GM12878 (cell line): ENCODE measurements around the gene ENOX2. TPM values are rescaled to one million over a fixed set of nuclear protein-coding genes. Genes with fewer than 3 reads are reported as not detected.
A peak's percentile ranks its signal among the peaks of the same experiment; 100 is the strongest.

Experiments
- ATAC-seq: fragments of 200-7000 bp; cut with Tn5 transposase; 3 replicates; pipeline ENCODE4 v1.9.1; 2020; ENCODE audit warnings: mild to moderate bottlenecking, moderate library complexity
- BruUV-seq: library from RNA; stranded (reverse); fragments of 400-500 nt; replicated peaks from 2 replicates; lab custom pipeline; 2021; lab: Mats Ljungman, UMichigan
- CTCF ChIA-PET: fragments of 300-600 bp; sonication (Branson Sonifier 250); formaldehyde crosslinking; extraction: SDS; loops from one replicate; lab custom pipeline; 2021; ENCODE audit warnings: inconsistent platforms; lab: Yijun Ruan, JAX
- POLR2A ChIA-PET: fragments of 350-600 bp; formaldehyde crosslinking; extraction: SDS; loops from one replicate; lab custom pipeline; 2021; ENCODE audit warnings: inconsistent platforms; lab: Charles Lee
- RAD21 ChIA-PET: fragments of 300-600 bp; sonication (Branson Sonifier 250); formaldehyde crosslinking; loops from one replicate; lab custom pipeline; 2023; ENCODE audit warnings: antibody characterized with exemption; ENCODE audit not compliant: unreplicated experiment; lab: Charles Lee
- SMC1A ChIA-PET: fragments of 300-600 bp; sonication (Branson Sonifier 250); formaldehyde crosslinking; loops from one replicate; lab custom pipeline; 2023; ENCODE audit not compliant: unreplicated experiment, uncharacterized antibody; lab: Charles Lee
- DNase-seq: peaks from one replicate; pipeline ENCODE4 v3.0.0-alpha.2; 2011; ENCODE audit warnings: low read depth, low spot score
- FAIRE-seq: peaks from 3 replicates; lab custom pipeline; 2011; peaks lifted over from hg19 to GRCh38; lab: Jason Lieb, UNC
- H2AFZ ChIP-seq: 2 replicates; pipeline ENCODE4 v1.6.0; 2011; ENCODE audit warnings: low read depth, low read length, control low read depth; ENCODE audit not compliant: control insufficient read depth
- H3K27ac ChIP-seq: 2 replicates; pipeline ENCODE4 v1.5.1; 2011; ENCODE audit warnings: control low read depth; ENCODE audit not compliant: control insufficient read depth, insufficient read depth
- H3K27me3 ChIP-seq, 2 experiments: replicated peaks in 1 of 2; 2 replicates each; pipeline versions ENCODE4 v1.6.0 to v1.6.1; 2011; ENCODE audit warnings: low read length in 1 of 2; ENCODE audit not compliant: control insufficient read depth in 2 of 2, insufficient read depth in 2 of 2
- H3K36me3 ChIP-seq, 2 experiments: 2 replicates each; pipeline ENCODE4 v1.5.1; 2011; ENCODE audit warnings: low read length in 1 of 2; ENCODE audit not compliant: control insufficient read depth in 2 of 2, insufficient read depth in 2 of 2
- H3K4me1 ChIP-seq: 2 replicates; pipeline ENCODE4 v1.6.1; 2011; ENCODE audit warnings: mild to moderate bottlenecking, low read length, moderate library complexity, mixed read lengths; ENCODE audit not compliant: control insufficient read depth, insufficient read depth
- H3K4me2 ChIP-seq: 2 replicates; pipeline ENCODE4 v1.6.0; 2011; ENCODE audit warnings: control low read depth; ENCODE audit not compliant: control insufficient read depth, insufficient read depth
- H3K4me3 ChIP-seq: fragments of 200-600 bp; sonication (generic); 2 replicates; pipeline ENCODE4 v1.5.1; 2016
- H3K79me2 ChIP-seq: 2 replicates; pipeline ENCODE4 v1.6.0; 2011; ENCODE audit warnings: low read length; ENCODE audit not compliant: control insufficient read depth, insufficient read depth
- H3K9ac ChIP-seq: 2 replicates; pipeline ENCODE4 v1.8.0; 2011; ENCODE audit warnings: low read length, control low read depth, mixed read lengths; ENCODE audit not compliant: control insufficient read depth, insufficient read depth
- H3K9me3 ChIP-seq: replicated peaks from 3 replicates; pipeline ENCODE4 v1.5.1; 2011; ENCODE audit warnings: mild to moderate bottlenecking, low read length; ENCODE audit not compliant: control insufficient read depth, insufficient read depth
- H4K20me1 ChIP-seq: 2 replicates; pipeline ENCODE4 v1.6.0; 2011; ENCODE audit not compliant: control insufficient read depth, insufficient read depth
- CBX3 ChIP-seq: fragments of 200-600 bp; sonication (generic); IDR thresholded peaks from 2 replicates; pipeline ENCODE4 v1.6.1; 2016; ENCODE audit warnings: low read depth, borderline replicate concordance
- CREM ChIP-seq: IDR thresholded peaks from 2 replicates; pipeline ENCODE4 v1.6.1; 2014; ENCODE audit warnings: antibody characterized with exemption, low read depth
- EGR1 ChIP-seq, 2 experiments: IDR thresholded peaks; 1 replicate in 1 of 2; 2 replicates in 1 of 2; pipeline ENCODE4 v1.6.1; 2011 to 2012; ENCODE audit warnings: low read depth in 2 of 2, low read length in 2 of 2, borderline replicate concordance in 1 of 2, mild to moderate bottlenecking in 1 of 2, moderate library complexity in 1 of 2
- IRF4 ChIP-seq: IDR thresholded peaks from 2 replicates; pipeline ENCODE4 v1.6.1; 2011; ENCODE audit warnings: low read depth, low read length
- JUNB ChIP-seq: IDR thresholded peaks from 2 replicates; pipeline ENCODE4 v1.6.1; 2016; ENCODE audit warnings: antibody characterized with exemption, mild to moderate bottlenecking
- JUND ChIP-seq: IDR thresholded peaks from 2 replicates; pipeline ENCODE4 v1.6.1; 2012; ENCODE audit warnings: low read depth, mild to moderate bottlenecking, low read length, improper control_type of control experiment, moderate library complexity
- KDM1A ChIP-seq: fragments of 200-600 bp; sonication (generic); IDR thresholded peaks from 2 replicates; pipeline ENCODE4 v1.6.1; 2016; ENCODE audit warnings: borderline replicate concordance
- MEF2B ChIP-seq: fragments of 450-650 bp; IDR thresholded peaks from 2 replicates; pipeline ENCODE4 v1.6.1; 2018; ENCODE audit warnings: mild to moderate bottlenecking, moderate library complexity; ENCODE audit not compliant: partially characterized antibody, poor library complexity, severe bottlenecking
- MYB ChIP-seq: fragments of 150-350 bp; IDR thresholded peaks from 2 replicates; pipeline ENCODE4 v1.6.1; 2014; ENCODE audit warnings: mild to moderate bottlenecking, low read depth, low read length, borderline replicate concordance
- PAX5 ChIP-seq: IDR thresholded peaks from 2 replicates; pipeline ENCODE4 v1.6.1; 2011; ENCODE audit warnings: low read depth, low read length, borderline replicate concordance
- PML ChIP-seq: IDR thresholded peaks from 2 replicates; pipeline ENCODE4 v1.6.1; 2012; ENCODE audit warnings: low read length, inconsistent platforms
- RB1 ChIP-seq: fragments of 450-650 bp; formaldehyde crosslinking; IDR thresholded peaks from 2 replicates; pipeline ENCODE4 v1.6.1; 2017; ENCODE audit warnings: mild to moderate bottlenecking, borderline replicate concordance
- SIN3A ChIP-seq: IDR thresholded peaks from 2 replicates; pipeline ENCODE4 v1.6.1; 2012; ENCODE audit warnings: low read depth, low read length, improper control_type of control experiment
- SIX5 ChIP-seq: IDR thresholded peaks from 2 replicates; pipeline ENCODE4 v1.6.1; 2011; ENCODE audit warnings: mild to moderate bottlenecking, low read depth, low read length, moderate library complexity; ENCODE audit not compliant: severe bottlenecking
- SPI1 ChIP-seq: IDR thresholded peaks from 2 replicates; pipeline ENCODE4 v1.6.1; 2011; ENCODE audit warnings: low read depth, mild to moderate bottlenecking, low read length, moderate library complexity, borderline replicate concordance; ENCODE audit not compliant: insufficient read depth
- TARDBP ChIP-seq: IDR thresholded peaks from 2 replicates; pipeline ENCODE4 v1.6.1; 2016; ENCODE audit warnings: borderline replicate concordance
- ZNF592 ChIP-seq: fragments of 450-650 bp; IDR thresholded peaks from 2 replicates; pipeline ENCODE4 v1.6.1; 2017; ENCODE audit warnings: mild to moderate bottlenecking, moderate library complexity
- WGBS: methylation state at CpG from one replicate; pipeline ENCODE4 v1.1.6; 2016; ENCODE audit warnings: low lambda C conversion rate; ENCODE audit not compliant: insufficient replicate concordance, insufficient coverage; ENCODE audit errors: missing lambda C conversion rate; 5-methylcytosine and 5-hydroxymethylcytosine counted together
- in situ Hi-C: fragments of 300-500 bp; cut with MboI; formaldehyde crosslinking; loops from 9 replicates; pipeline ENCODE4 v1.14.3; 2018; ENCODE audit warnings: mixed read lengths
- intact Hi-C: fragments of 100-400 bp; cut with micrococcal nuclease; formaldehyde crosslinking; loops from one replicate; pipeline ENCODE4 v1.14.2; 2022; ENCODE audit not compliant: unreplicated experiment
- polyA plus RNA-seq, 11 experiments: library from polyadenylated mRNA; depleted of rRNA in 4 of 11; unstranded in 6 of 11; stranded (reverse) in 5 of 11; fragments of >200 nt; fragmentation: Nextera tagmentation in 4 of 11; fragmentation: Illumina TruSeq in 1 of 11; extraction: Ambion mirVana in 4 of 11; extraction: Trizol in 1 of 11; gene quantifications; 1 replicate in 1 of 11; 2 replicates in 10 of 11; pipeline versions ENCODE4 v1.2.1 to v1.2.3, GENCODE V29; 2011 to 2016; ENCODE audit warnings: inconsistent platforms in 2 of 11, missing spikeins in 2 of 11, low read depth in 1 of 11
- total RNA-seq, 4 experiments: library from RNA; depleted of rRNA in 3 of 4; stranded (reverse); fragments of >200 nt in 3 of 4; fragmentation: Illumina TruSeq in 1 of 4; extraction: Trizol in 1 of 4; gene quantifications; 2 replicates each; pipeline versions ENCODE4 v1.2.1 to v1.2.3, GENCODE V29; 2013 to 2021
- TF ChIP-seq, protein P1 (sequence below): fragments of 450-650 bp; conservative IDR thresholded peaks from 2 replicates; pipeline ENCODE4 v1.6.1; 2017; ENCODE audit warnings: mild to moderate bottlenecking, moderate library complexity
- TF ChIP-seq, protein P2 (sequence below): IDR thresholded peaks from 2 replicates; pipeline ENCODE4 v1.6.1; 2011; ENCODE audit warnings: low read depth, mild to moderate bottlenecking, low read length, moderate library complexity, borderline replicate concordance; ENCODE audit errors: extremely low read depth

Gene ENOX2
- total and polyA plus RNA-seq, 10 of the 15 experiments (the other 5 are each of a cell fraction or from before 2014, with no cell fraction given), result 3.2 to 13.0 (median 7.7) TPM

DNA sequence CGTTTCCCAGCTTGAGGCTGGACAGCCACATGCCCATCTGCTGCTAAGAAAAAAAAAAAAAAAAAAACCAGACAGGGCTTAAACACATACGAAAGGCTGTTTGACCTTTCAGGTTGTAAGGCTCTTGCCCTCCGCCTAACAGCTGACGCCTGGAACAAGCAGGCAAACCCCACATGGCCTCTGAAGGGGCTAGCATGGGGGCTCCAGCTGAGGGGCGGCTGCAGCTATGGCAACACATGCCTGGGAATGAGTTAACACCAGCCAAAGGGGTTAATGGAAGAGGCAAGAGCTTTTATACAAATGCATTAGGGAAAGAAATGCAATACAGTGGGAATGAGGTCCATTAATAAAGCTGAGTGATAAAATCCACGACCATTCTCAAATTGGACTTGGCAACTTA lies 183.6 kb downstream of the ENOX2 start (continued):
- TF ChIP-seq CBX3 (no peak), JUNB (no peak)

- POLR2A ChIA-PET, result no interaction called here
- H3K4me2 ChIP-seq, result no peak overlapping the region
- no peak for TF ChIP-seq RB1
- no peak for TF ChIP-seq KDM1A
- TF ChIP-seq, protein P1, sequence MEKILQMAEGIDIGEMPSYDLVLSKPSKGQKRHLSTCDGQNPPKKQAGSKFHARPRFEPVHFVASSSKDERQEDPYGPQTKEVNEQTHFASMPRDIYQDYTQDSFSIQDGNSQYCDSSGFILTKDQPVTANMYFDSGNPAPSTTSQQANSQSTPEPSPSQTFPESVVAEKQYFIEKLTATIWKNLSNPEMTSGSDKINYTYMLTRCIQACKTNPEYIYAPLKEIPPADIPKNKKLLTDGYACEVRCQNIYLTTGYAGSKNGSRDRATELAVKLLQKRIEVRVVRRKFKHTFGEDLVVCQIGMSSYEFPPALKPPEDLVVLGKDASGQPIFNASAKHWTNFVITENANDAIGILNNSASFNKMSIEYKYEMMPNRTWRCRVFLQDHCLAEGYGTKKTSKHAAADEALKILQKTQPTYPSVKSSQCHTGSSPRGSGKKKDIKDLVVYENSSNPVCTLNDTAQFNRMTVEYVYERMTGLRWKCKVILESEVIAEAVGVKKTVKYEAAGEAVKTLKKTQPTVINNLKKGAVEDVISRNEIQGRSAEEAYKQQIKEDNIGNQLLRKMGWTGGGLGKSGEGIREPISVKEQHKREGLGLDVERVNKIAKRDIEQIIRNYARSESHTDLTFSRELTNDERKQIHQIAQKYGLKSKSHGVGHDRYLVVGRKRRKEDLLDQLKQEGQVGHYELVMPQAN, result no peak
- TF ChIP-seq SPI1, result no peak
- TF ChIP-seq JUND, result no peak
- no peak for TF ChIP-seq PML
- no peak for TF ChIP-seq ZNF592
- no peak for TF ChIP-seq SIN3A
- no peak for TF ChIP-seq PAX5
- no peak for TF ChIP-seq TARDBP
- TF ChIP-seq SIX5, result no peak
- no peak for TF ChIP-seq EGR1 (IDR thresholded peaks at IDR 0.05; ENCODE audit: borderline replicate concordance in 1 of 2, low read depth in 2 of 2, low read length in 2 of 2)
- TF ChIP-seq, protein P2, sequence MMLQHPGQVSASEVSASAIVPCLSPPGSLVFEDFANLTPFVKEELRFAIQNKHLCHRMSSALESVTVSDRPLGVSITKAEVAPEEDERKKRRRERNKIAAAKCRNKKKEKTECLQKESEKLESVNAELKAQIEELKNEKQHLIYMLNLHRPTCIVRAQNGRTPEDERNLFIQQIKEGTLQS, result no peak
- TF ChIP-seq MEF2B, result no peak
- no peak for TF ChIP-seq MYB
- TF ChIP-seq CREM, result no peak
- no peak for TF ChIP-seq IRF4
Measured at GRCh38 chrX:130718137-130718536, 184.9 kb downstream of the ENOX2 start.

More at GRCh38 chrX:130718137-130718536, 184.9 kb downstream of the ENOX2 start:
- ATAC-seq (no peak), DNase-seq (no peak), FAIRE-seq (peak; percentile 38)
- no peaks in the 10 kb centered on the region for H4K20me1 ChIP-seq
- H3K9ac ChIP-seq, result no peak overlapping the region
- BruUV-seq, result no TSS peak
- H3K27ac ChIP-seq, result no peak overlapping the region
- no peak overlapping the region for H3K4me3 ChIP-seq
- SMC1A ChIA-PET, result interaction anchor here (1.7 kb wide), 1 partner anchor 9 kb away, joined by 5 read pairs; no protein-coding TSS in a partner anchor
- H3K9me3 ChIP-seq, result no peaks in the 10 kb centered on the region
- 36% methylated on average over 4 of the region's 4 CpGs for WGBS
- H3K27me3 ChIP-seq, result no peaks in the 10 kb centered on the region
- H3K36me3 ChIP-seq, result no peaks in the 10 kb centered on the region
- in situ Hi-C loops (no loop called here), intact Hi-C loops (no loop called here)
- no peak overlapping the region for H2AFZ ChIP-seq
- H3K4me1 ChIP-seq, result no peaks in the 10 kb centered on the region
- no peaks in the 10 kb centered on the region for H3K79me2 ChIP-seq
- CTCF ChIA-PET, result no interaction called here
- RAD21 ChIA-PET, result no interaction called here
